ENCODE results near the gene CFLAR.
A peak's percentile ranks its signal among the peaks of the same experiment; 100 is the strongest.

CFLAR gene

GRCh38 chr2:201118121-201118960, 2.4 kb downstream of the CFLAR start:
- peak; percentile 41; the same call in 1 of the 2 replicates for TF ChIP-seq CTCF (IDR thresholded peaks at IDR 0.05; ENCODE audit: borderline replicate concordance, insufficient read depth, low read depth, low read length)

GRCh38 chr2:201118961-201119854, 3.2 kb downstream of the CFLAR start:
- peak overlapping the region; percentile 58 for H3K4me3 ChIP-seq (ENCODE audit: low read depth, low read length)
- TF ChIP-seq CTCF (IDR thresholded peaks at IDR 0.05; ENCODE audit: borderline replicate concordance, insufficient read depth, low read depth, low read length) = no peak

More at GRCh38 chr2:201118121-201118960, 2.4 kb downstream of the CFLAR start:
- H3K4me3 ChIP-seq (ENCODE audit: low read depth, low read length) = peak overlapping the region; percentile 58

GRCh38 chr2:201122276-201122675, 6.3 kb downstream of the CFLAR start:
- TF ChIP-seq CTCF (IDR thresholded peaks at IDR 0.05; ENCODE audit: borderline replicate concordance, insufficient read depth, low read depth, low read length) = no peak

GRCh38 chr2:201126308-201127151, 10.6 kb downstream of the CFLAR start:
- TF ChIP-seq CTCF (IDR thresholded peaks at IDR 0.05; ENCODE audit: borderline replicate concordance, insufficient read depth, low read depth, low read length) = no peak
- H3K4me3 ChIP-seq (ENCODE audit: low read depth, low read length) = peak overlapping the region; percentile 28

More at GRCh38 chr2:201122276-201122675, 6.3 kb downstream of the CFLAR start:
- no peak overlapping the region for H3K4me3 ChIP-seq (ENCODE audit: low read depth, low read length)

GRCh38 chr2:201127152-201127511, 11.2 kb downstream of the CFLAR start:
- peak overlapping the region; percentile 28 for H3K4me3 ChIP-seq (ENCODE audit: low read depth, low read length)
- no peak for TF ChIP-seq CTCF (IDR thresholded peaks at IDR 0.05; ENCODE audit: borderline replicate concordance, insufficient read depth, low read depth, low read length)

GRCh38 chr2:201127570-201127969, 11.6 kb downstream of the CFLAR start:
- no peak for TF ChIP-seq CTCF (IDR thresholded peaks at IDR 0.05; ENCODE audit: borderline replicate concordance, insufficient read depth, low read depth, low read length)
- H3K4me3 ChIP-seq (ENCODE audit: low read depth, low read length) = peak overlapping the region; percentile 28

All from GM12875 (cell line).